Neural cell (in vitro differentiated cells): ENCODE measurements around the gene ADGRD1. TPM values are rescaled to one million over a fixed set of nuclear protein-coding genes. Genes with fewer than 3 reads are reported as not detected.

Experiments used
- H2AFZ ChIP-seq: fragments of 200-600, 300-800 bp; sonication (generic), shearing (Covaris generic); 2 replicates; pipeline ENCODE4 v1.6.0; 2014; ENCODE audit warnings: low read depth, mild to moderate bottlenecking, antibody characterized with exemption, low read length, moderate library complexity
- H3F3A ChIP-seq: fragments of 200-600 bp; shearing (Covaris generic); 2 replicates; pipeline ENCODE4 v1.6.1; 2016; ENCODE audit warnings: mild to moderate bottlenecking, moderate library complexity, mixed read lengths, antibody characterized with exemption, low read length; ENCODE audit not compliant: insufficient read depth, poor library complexity, severe bottlenecking
- H3K27ac ChIP-seq: fragments of 200-600, 300-800 bp; sonication (generic), shearing (Covaris generic); 2 replicates; pipeline ENCODE4 v1.5.1; 2014; ENCODE audit warnings: mild to moderate bottlenecking, low read length, moderate library complexity
- H3K27me3 ChIP-seq: fragments of 300-800, 200-600 bp; sonication (generic), shearing (Covaris generic); 2 replicates; pipeline ENCODE4 v1.6.0; 2014; ENCODE audit warnings: mild to moderate bottlenecking, low read depth, low read length, moderate library complexity; ENCODE audit not compliant: insufficient read depth
- H3K36me3 ChIP-seq: fragments of 300-800, 200-600 bp; sonication (generic), shearing (Covaris generic); 2 replicates; pipeline ENCODE4 v1.5.1; 2014; ENCODE audit warnings: mild to moderate bottlenecking, antibody characterized with exemption, low read length, moderate library complexity; ENCODE audit not compliant: insufficient read depth
- H3K4me2 ChIP-seq: fragments of 300-800, 200-600 bp; sonication (generic), shearing (Covaris generic); 2 replicates; pipeline ENCODE4 v1.6.0; 2014; ENCODE audit warnings: mild to moderate bottlenecking, low read length
- H3K4me3 ChIP-seq: fragments of 300-800, 200-600 bp; sonication (generic), shearing (Covaris generic); 2 replicates; pipeline ENCODE4 v1.5.1; 2014; ENCODE audit warnings: mild to moderate bottlenecking, low read length, moderate library complexity
- H3K79me2 ChIP-seq: fragments of 200-600 bp; shearing (Covaris generic); replicated peaks from 2 replicates; pipeline ENCODE4 v1.6.0; 2014; ENCODE audit warnings: mild to moderate bottlenecking, low read length, moderate library complexity; ENCODE audit not compliant: insufficient read depth
- H3K9ac ChIP-seq: fragments of 300-800, 200-600 bp; sonication (generic), shearing (Covaris generic); 2 replicates; pipeline ENCODE4 v1.6.1; 2016; ENCODE audit warnings: mild to moderate bottlenecking, low read length, mixed read lengths
- H3K9me2 ChIP-seq: fragments of 200-600 bp; shearing (Covaris generic); 2 replicates; pipeline ENCODE4 v1.6.1; 2016; ENCODE audit warnings: mild to moderate bottlenecking, low read length, mixed read lengths; ENCODE audit not compliant: insufficient read depth
- H3K9me3 ChIP-seq: fragments of 200-600, 300-800 bp; sonication (generic), shearing (Covaris generic); 2 replicates; pipeline ENCODE4 v1.6.1; 2016; ENCODE audit warnings: mild to moderate bottlenecking, mixed run types, low read length, moderate library complexity, mixed read lengths
- H4K20me1 ChIP-seq: fragments of 200-600 bp; shearing (Covaris generic); 2 replicates; pipeline ENCODE4 v1.6.1; 2016; ENCODE audit warnings: mild to moderate bottlenecking, mixed run types; ENCODE audit not compliant: insufficient read depth
- EP300 ChIP-seq: fragments of 450-650 bp; conservative IDR thresholded peaks from 2 replicates; pipeline ENCODE4 v1.6.1; 2014; ENCODE audit warnings: antibody characterized with exemption, mild to moderate bottlenecking, moderate library complexity; ENCODE audit not compliant: poor library complexity, severe bottlenecking
- EZH2 ChIP-seq: fragments of 200-600, 300-800 bp; shearing (Covaris generic), sonication (generic); IDR thresholded peaks from 2 replicates; pipeline ENCODE4 v1.6.1; 2014; ENCODE audit warnings: antibody characterized with exemption, low read length, borderline replicate concordance, mild to moderate bottlenecking; ENCODE audit not compliant: insufficient read depth, poor library complexity, severe bottlenecking
- MXI1 ChIP-seq: fragments of 450-650 bp; conservative IDR thresholded peaks from 2 replicates; pipeline ENCODE4 v1.6.1; 2014; ENCODE audit warnings: antibody characterized with exemption, mild to moderate bottlenecking; ENCODE audit not compliant: poor library complexity, severe bottlenecking
- POLR2AphosphoS5 ChIP-seq: IDR thresholded peaks from 2 replicates; pipeline ENCODE4 v1.6.1; 2012
- RAD21 ChIP-seq: fragments of 450-650 bp; conservative IDR thresholded peaks from 2 replicates; pipeline ENCODE4 v1.6.1; 2014; ENCODE audit warnings: antibody characterized with exemption, mild to moderate bottlenecking, moderate library complexity
- SMC3 ChIP-seq: fragments of 450-650 bp; conservative IDR thresholded peaks from 2 replicates; pipeline ENCODE4 v1.6.1; 2014; ENCODE audit warnings: antibody characterized with exemption, mild to moderate bottlenecking, moderate library complexity; ENCODE audit not compliant: poor library complexity
- TAF1 ChIP-seq: IDR thresholded peaks from 2 replicates; pipeline ENCODE4 v1.6.1; 2012; ENCODE audit warnings: low read depth
- polyA plus RNA-seq: library from polyadenylated mRNA; depleted of rRNA; stranded (reverse); fragments of >200 nt; gene quantifications from 2 replicates; pipeline ENCODE4 v1.2.3, GENCODE V29; 2014
- TF ChIP-seq, protein P1 (sequence below): IDR thresholded peaks from 2 replicates; pipeline ENCODE4 v1.6.1; 2012; ENCODE audit warnings: borderline replicate concordance
- TF ChIP-seq, protein P2 (sequence below): fragments of 450-650 bp; IDR thresholded peaks from 2 replicates; pipeline ENCODE4 v1.5.1; 2014; ENCODE audit warnings: antibody characterized with exemption, mild to moderate bottlenecking, moderate library complexity; ENCODE audit not compliant: poor library complexity, severe bottlenecking

The ADGRD1 gene
- polyA plus RNA-seq, 1 donor from 2014 or later, result 1.7 TPM

DNA sequence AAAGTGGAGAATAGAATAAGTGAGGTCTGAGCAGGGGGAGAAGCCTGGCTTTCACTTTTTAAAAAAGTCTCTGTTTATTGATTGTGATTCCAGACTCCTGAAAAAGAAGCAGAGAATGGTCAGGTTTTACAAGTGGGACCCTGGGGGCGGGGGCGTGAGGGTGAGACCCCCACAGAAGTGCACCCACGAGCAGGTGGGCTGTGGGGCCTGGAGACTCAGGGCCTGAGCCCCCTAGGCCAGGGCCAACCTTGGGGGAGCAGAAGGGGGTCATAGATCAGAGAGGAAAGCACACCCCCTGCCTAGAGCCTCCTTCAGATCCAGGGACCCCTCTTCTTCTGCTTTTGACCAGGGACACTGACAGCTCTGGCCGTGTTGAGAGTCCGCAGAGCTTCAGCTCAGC is 180.3 kb downstream of the ADGRD1 start:
- Histone ChIP-seq H3K36me3 (no peaks in the 10 kb centered on the region), H3K9me2 (no peaks in the 10 kb centered on the region), H3K4me2 (no peak overlapping the region), H3K27ac (no peak overlapping the region), H3K79me2 (no peaks in the 10 kb centered on the region), H3K27me3 (no peaks in the 10 kb centered on the region), H3K9me3 (no peaks in the 10 kb centered on the region), H3F3A (no peaks in the 10 kb centered on the region), H4K20me1 (no peaks in the 10 kb centered on the region), H3K4me3 (no peak overlapping the region), H3K9ac (no peak overlapping the region), H2AFZ (no peak overlapping the region)
- no peak for TF ChIP-seq TAF1

DNA sequence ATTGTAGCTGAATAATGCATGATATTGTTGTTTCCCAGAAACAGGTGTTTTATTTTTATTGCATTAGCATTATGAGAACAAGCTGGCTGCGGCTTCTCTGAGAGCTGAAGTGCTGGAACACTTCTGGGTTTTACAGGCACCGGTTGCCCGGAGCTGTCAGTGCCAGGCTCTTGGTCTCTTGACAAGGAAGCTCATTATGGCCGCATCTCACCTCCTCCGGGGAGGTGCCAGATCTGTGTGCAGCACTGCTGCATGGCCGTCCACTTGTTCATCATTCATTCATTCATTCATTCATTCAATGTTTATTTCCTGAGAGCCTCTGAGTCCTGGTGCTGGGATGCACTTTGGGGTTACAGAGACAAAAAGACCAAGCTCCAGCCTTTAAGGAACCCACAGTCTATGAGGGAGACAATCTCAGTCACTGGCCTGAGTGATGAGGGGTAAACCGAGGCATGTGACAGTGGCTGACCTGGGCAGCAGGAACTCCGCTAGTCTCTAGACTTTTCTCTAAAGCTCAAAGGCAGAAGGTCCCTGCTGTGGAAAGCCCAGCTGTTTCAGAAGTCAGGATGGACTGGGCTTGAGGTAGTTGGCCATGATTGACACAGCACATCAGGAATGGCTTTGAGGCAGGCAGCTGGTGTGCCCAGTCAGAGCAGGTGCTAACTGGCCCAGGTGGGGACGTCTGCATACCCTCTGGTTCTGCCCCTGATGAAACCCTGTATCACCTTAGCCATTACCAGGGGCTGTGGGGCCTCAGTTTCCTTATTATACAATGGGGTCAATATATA is 181.0 kb downstream of the ADGRD1 start:
- Histone ChIP-seq H3K4me2 (no peak overlapping the region), H3K9me3 (no peaks in the 10 kb centered on the region), H3K27ac (no peak overlapping the region), H3K36me3 (no peaks in the 10 kb centered on the region), H3K27me3 (no peaks in the 10 kb centered on the region), H3K79me2 (no peaks in the 10 kb centered on the region), H3K4me3 (no peak overlapping the region), H2AFZ (no peak overlapping the region), H3F3A (no peaks in the 10 kb centered on the region), H3K9ac (no peak overlapping the region), H3K9me2 (no peaks in the 10 kb centered on the region), H4K20me1 (no peaks in the 10 kb centered on the region)
- TF ChIP-seq TAF1, result no peak
- no peak for TF ChIP-seq SMC3
- TF ChIP-seq RAD21, result no peak
- TF ChIP-seq, protein P1, sequence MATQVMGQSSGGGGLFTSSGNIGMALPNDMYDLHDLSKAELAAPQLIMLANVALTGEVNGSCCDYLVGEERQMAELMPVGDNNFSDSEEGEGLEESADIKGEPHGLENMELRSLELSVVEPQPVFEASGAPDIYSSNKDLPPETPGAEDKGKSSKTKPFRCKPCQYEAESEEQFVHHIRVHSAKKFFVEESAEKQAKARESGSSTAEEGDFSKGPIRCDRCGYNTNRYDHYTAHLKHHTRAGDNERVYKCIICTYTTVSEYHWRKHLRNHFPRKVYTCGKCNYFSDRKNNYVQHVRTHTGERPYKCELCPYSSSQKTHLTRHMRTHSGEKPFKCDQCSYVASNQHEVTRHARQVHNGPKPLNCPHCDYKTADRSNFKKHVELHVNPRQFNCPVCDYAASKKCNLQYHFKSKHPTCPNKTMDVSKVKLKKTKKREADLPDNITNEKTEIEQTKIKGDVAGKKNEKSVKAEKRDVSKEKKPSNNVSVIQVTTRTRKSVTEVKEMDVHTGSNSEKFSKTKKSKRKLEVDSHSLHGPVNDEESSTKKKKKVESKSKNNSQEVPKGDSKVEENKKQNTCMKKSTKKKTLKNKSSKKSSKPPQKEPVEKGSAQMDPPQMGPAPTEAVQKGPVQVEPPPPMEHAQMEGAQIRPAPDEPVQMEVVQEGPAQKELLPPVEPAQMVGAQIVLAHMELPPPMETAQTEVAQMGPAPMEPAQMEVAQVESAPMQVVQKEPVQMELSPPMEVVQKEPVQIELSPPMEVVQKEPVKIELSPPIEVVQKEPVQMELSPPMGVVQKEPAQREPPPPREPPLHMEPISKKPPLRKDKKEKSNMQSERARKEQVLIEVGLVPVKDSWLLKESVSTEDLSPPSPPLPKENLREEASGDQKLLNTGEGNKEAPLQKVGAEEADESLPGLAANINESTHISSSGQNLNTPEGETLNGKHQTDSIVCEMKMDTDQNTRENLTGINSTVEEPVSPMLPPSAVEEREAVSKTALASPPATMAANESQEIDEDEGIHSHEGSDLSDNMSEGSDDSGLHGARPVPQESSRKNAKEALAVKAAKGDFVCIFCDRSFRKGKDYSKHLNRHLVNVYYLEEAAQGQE, result no peak
- TF ChIP-seq EP300, result no peak
- no peak for TF ChIP-seq POLR2AphosphoS5
- TF ChIP-seq, protein P2, sequence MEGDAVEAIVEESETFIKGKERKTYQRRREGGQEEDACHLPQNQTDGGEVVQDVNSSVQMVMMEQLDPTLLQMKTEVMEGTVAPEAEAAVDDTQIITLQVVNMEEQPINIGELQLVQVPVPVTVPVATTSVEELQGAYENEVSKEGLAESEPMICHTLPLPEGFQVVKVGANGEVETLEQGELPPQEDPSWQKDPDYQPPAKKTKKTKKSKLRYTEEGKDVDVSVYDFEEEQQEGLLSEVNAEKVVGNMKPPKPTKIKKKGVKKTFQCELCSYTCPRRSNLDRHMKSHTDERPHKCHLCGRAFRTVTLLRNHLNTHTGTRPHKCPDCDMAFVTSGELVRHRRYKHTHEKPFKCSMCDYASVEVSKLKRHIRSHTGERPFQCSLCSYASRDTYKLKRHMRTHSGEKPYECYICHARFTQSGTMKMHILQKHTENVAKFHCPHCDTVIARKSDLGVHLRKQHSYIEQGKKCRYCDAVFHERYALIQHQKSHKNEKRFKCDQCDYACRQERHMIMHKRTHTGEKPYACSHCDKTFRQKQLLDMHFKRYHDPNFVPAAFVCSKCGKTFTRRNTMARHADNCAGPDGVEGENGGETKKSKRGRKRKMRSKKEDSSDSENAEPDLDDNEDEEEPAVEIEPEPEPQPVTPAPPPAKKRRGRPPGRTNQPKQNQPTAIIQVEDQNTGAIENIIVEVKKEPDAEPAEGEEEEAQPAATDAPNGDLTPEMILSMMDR, result no peak
- TF ChIP-seq MXI1, result no peak
- no peak for TF ChIP-seq EZH2
